ENCODE measurements around the gene COL4A4. TPM values are rescaled to one million over a fixed set of nuclear protein-coding genes. Genes with fewer than 3 reads are reported as not detected.

Gene COL4A4
- total and polyA plus RNA-seq, 2 experiments from 2014 or later = 1.3 to 3.1 TPM

DNA sequence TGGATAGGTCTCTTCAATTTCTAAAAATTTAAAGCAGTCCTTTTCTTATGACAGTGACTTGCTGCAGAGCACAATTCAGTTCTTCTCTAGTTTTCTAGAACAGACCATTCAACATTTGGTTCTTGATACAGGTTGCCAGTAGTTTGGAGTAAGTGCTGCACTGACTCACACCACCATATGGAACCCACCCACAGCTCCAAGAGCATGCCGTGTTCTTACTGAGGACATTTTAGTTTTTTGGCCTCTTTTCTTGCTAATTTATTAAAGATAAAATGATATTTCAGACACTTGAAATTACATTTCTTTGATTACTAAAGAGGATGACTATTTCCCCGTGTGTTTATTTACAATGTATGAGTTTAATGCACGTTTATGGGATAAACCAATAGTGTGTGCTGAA, 120.0 kb downstream of the COL4A4 start:
- H3K9me3 Mint-ChIP-seq = no peaks in the 10 kb centered on the region
- no peaks in the 10 kb centered on the region for H3F3A ChIP-seq (replicated peaks; ENCODE audit: low read depth)
- no peaks in the 10 kb centered on the region for H3K36me3 ChIP-seq (ENCODE audit: insufficient read depth)
- H4K20me1 ChIP-seq (replicated peaks; ENCODE audit: insufficient read depth) = no peaks in the 10 kb centered on the region
- no peak overlapping the region for H3K4me3 ChIP-seq
- H2AFZ ChIP-seq = no peak overlapping the region
- H3K27me3 Mint-ChIP-seq (ENCODE audit: insufficient read depth, low read depth, poor library complexity) = no peaks in the 10 kb centered on the region
- no peaks in the 10 kb centered on the region for H3K79me2 ChIP-seq (replicated peaks; ENCODE audit: insufficient read depth)
- TF ChIP-seq JUNB (IDR thresholded peaks at IDR 0.05; ENCODE audit: unreplicated experiment) = no peak
- TF ChIP-seq, protein P1, sequence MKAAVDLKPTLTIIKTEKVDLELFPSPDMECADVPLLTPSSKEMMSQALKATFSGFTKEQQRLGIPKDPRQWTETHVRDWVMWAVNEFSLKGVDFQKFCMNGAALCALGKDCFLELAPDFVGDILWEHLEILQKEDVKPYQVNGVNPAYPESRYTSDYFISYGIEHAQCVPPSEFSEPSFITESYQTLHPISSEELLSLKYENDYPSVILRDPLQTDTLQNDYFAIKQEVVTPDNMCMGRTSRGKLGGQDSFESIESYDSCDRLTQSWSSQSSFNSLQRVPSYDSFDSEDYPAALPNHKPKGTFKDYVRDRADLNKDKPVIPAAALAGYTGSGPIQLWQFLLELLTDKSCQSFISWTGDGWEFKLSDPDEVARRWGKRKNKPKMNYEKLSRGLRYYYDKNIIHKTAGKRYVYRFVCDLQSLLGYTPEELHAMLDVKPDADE (IDR thresholded peaks at IDR 0.05) = no peak
- no peak for TF ChIP-seq ZNF114 (CRISPR knock-in tag; IDR thresholded peaks at IDR 0.05)
- no peak for TF ChIP-seq EZH2phosphoT487 (IDR thresholded peaks at IDR 0.05; ENCODE audit: unreplicated experiment)
- TF ChIP-seq REST (IDR thresholded peaks at IDR 0.05; ENCODE audit: unreplicated experiment) = no peak
- no peak for TF ChIP-seq NANOG (IDR thresholded peaks at IDR 0.05; ENCODE audit: borderline replicate concordance)
- no peak for TF ChIP-seq ZNF331 (CRISPR knock-in tag; IDR thresholded peaks at IDR 0.05; ENCODE audit: low read depth)
- no peaks in the 10 kb centered on the region for H3K4me1 Mint-ChIP-seq
- H3K27ac Mint-ChIP-seq = no peak overlapping the region
- no peak overlapping the region for H3K4me3 Mint-ChIP-seq
- H3K4me2 ChIP-seq = no peak overlapping the region
- no peaks in the 10 kb centered on the region for H3K36me3 Mint-ChIP-seq (ENCODE audit: low read depth)
- no peak for ATAC-seq
- H3K27ac ChIP-seq (ENCODE audit: low read depth) = no peak overlapping the region
- no peaks in the 10 kb centered on the region for H3K4me1 ChIP-seq (ENCODE audit: insufficient read depth)
- peaks cover 5% of the 10 kb centered on the region; the same call in 1 of the 2 replicates for H3K9me2 ChIP-seq (ENCODE audit: insufficient read depth)
- DNase-seq (ENCODE audit: low spot score) = no peak
- H3K27me3 ChIP-seq (ENCODE audit: insufficient read depth) = no peaks in the 10 kb centered on the region

DNA sequence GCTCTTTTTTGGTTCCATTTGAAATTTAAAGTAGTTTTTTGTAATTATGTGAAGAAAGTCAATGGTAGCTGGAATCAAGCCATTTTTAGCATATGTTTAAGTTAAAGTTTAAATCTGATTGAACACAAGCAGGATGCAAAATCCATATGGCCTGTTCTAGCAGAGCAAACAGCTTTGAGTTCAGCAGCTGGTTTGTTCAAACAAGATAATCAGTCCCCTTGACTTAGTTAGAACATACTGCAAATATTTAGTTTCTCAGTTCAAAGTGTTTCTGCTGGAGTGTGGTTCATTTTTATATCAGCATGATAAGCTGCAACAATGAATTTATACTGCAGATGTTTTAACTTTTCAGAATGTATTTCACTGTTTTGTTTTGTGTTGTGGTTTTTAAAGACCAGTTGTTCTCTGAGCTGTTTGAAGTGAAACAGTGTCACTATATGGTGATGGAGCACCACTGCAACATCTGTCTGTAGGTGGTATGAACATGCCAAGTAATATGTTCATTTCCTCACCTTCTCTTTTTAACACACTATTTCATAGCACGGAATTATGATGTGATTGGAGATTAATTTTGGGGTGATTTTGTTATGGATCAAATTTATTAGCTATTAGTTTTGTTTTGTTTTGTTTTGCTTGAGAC, 125.3 kb downstream of the COL4A4 start:
- ATAC-seq = no peak
- TF ChIP-seq NANOG (IDR thresholded peaks at IDR 0.05; ENCODE audit: borderline replicate concordance) = no peak
- TF ChIP-seq, protein P1 (IDR thresholded peaks at IDR 0.05) = no peak
- TF ChIP-seq ZNF331 (CRISPR knock-in tag; IDR thresholded peaks at IDR 0.05; ENCODE audit: low read depth) = no peak
- TF ChIP-seq POLR2AphosphoS5 (IDR thresholded peaks at IDR 0.05; ENCODE audit: low read depth) = no peak
- TF ChIP-seq, protein P2, sequence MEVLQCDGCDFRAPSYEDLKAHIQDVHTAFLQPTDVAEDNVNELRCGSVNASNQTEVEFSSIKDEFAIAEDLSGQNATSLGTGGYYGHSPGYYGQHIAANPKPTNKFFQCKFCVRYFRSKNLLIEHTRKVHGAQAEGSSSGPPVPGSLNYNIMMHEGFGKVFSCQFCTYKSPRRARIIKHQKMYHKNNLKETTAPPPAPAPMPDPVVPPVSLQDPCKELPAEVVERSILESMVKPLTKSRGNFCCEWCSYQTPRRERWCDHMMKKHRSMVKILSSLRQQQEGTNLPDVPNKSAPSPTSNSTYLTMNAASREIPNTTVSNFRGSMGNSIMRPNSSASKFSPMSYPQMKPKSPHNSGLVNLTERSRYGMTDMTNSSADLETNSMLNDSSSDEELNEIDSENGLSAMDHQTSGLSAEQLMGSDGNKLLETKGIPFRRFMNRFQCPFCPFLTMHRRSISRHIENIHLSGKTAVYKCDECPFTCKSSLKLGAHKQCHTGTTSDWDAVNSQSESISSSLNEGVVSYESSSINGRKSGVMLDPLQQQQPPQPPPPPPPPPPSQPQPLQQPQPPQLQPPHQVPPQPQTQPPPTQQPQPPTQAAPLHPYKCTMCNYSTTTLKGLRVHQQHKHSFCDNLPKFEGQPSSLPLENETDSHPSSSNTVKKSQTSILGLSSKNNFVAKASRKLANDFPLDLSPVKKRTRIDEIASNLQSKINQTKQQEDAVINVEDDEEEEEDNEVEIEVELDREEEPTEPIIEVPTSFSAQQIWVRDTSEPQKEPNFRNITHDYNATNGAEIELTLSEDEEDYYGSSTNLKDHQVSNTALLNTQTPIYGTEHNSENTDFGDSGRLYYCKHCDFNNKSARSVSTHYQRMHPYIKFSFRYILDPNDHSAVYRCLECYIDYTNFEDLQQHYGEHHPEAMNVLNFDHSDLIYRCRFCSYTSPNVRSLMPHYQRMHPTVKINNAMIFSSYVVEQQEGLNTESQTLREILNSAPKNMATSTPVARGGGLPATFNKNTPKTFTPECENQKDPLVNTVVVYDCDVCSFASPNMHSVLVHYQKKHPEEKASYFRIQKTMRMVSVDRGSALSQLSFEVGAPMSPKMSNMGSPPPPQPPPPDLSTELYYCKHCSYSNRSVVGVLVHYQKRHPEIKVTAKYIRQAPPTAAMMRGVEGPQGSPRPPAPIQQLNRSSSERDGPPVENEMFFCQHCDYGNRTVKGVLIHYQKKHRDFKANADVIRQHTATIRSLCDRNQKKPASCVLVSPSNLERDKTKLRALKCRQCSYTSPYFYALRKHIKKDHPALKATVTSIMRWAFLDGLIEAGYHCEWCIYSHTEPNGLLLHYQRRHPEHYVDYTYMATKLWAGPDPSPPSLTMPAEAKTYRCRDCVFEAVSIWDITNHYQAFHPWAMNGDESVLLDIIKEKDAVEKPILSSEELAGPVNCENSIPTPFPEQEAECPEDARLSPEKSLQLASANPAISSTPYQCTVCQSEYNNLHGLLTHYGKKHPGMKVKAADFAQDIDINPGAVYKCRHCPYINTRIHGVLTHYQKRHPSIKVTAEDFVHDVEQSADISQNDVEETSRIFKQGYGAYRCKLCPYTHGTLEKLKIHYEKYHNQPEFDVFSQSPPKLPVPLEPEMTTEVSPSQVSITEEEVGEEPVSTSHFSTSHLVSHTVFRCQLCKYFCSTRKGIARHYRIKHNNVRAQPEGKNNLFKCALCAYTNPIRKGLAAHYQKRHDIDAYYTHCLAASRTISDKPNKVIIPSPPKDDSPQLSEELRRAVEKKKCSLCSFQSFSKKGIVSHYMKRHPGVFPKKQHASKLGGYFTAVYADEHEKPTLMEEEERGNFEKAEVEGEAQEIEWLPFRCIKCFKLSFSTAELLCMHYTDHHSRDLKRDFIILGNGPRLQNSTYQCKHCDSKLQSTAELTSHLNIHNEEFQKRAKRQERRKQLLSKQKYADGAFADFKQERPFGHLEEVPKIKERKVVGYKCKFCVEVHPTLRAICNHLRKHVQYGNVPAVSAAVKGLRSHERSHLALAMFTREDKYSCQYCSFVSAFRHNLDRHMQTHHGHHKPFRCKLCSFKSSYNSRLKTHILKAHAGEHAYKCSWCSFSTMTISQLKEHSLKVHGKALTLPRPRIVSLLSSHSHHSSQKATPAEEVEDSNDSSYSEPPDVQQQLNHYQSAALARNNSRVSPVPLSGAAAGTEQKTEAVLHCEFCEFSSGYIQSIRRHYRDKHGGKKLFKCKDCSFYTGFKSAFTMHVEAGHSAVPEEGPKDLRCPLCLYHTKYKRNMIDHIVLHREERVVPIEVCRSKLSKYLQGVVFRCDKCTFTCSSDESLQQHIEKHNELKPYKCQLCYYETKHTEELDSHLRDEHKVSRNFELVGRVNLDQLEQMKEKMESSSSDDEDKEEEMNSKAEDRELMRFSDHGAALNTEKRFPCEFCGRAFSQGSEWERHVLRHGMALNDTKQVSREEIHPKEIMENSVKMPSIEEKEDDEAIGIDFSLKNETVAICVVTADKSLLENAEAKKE (CRISPR knock-in tag; IDR thresholded peaks at IDR 0.05) = no peak

More for the DNA sequence above, 125.3 kb downstream of the COL4A4 start:
- Mint-ChIP-seq H3K4me3 (no peak overlapping the region), H3K9me3 (no peaks in the 10 kb centered on the region), H3K27ac (no peak overlapping the region), H3K4me1 (no peaks in the 10 kb centered on the region), H3K27me3 (ENCODE audit: insufficient read depth, low read depth, poor library complexity) (no peaks in the 10 kb centered on the region), H3K36me3 (ENCODE audit: low read depth) (no peaks in the 10 kb centered on the region)
- no peaks in the 10 kb centered on the region for H3K9me2 ChIP-seq (ENCODE audit: insufficient read depth)
- no peaks in the 10 kb centered on the region for H3K36me3 ChIP-seq (ENCODE audit: insufficient read depth)
- H3K4me1 ChIP-seq (ENCODE audit: insufficient read depth) = no peaks in the 10 kb centered on the region
- no peaks in the 10 kb centered on the region for H3K27me3 ChIP-seq (ENCODE audit: insufficient read depth)
- no peaks in the 10 kb centered on the region for H3F3A ChIP-seq (replicated peaks; ENCODE audit: low read depth)
- H2AFZ ChIP-seq = no peak overlapping the region
- no peaks in the 10 kb centered on the region for H4K20me1 ChIP-seq (replicated peaks; ENCODE audit: insufficient read depth)
- no peak for DNase-seq (ENCODE audit: low spot score)
- H3K4me2 ChIP-seq = no peak overlapping the region
- H3K79me2 ChIP-seq (replicated peaks; ENCODE audit: insufficient read depth) = no peaks in the 10 kb centered on the region
- no peak overlapping the region for H3K4me3 ChIP-seq
- H3K27ac ChIP-seq (ENCODE audit: low read depth) = no peak overlapping the region
